ENCODE measurements around the gene IRX2. TPM values are rescaled to one million over a fixed set of nuclear protein-coding genes. Genes with fewer than 3 reads are reported as not detected.

Gene IRX2
- total RNA-seq, 4 donors from 2014 or later: not detected

GRCh38 chr5:2724831-2725230 is 26.6 kb downstream of the IRX2 start:
- no peak for DNase-seq
- 67 to 80% methylated on average over 3 to 5 of the region's 5 CpGs for WGBS, 2 donors (ENCODE audit: low coverage in 1 of 2)
- Histone ChIP-seq H3K36me3 (no peaks in the 10 kb centered on the region), H3K27me3 (peaks cover 8% of the 10 kb centered on the region), H3K4me3 (no peak overlapping the region), H3K9me3 (no peaks in the 10 kb centered on the region), H3K4me1 (no peaks in the 10 kb centered on the region), H3K27ac (no peak overlapping the region)
- TF ChIP-seq POLR2A (IDR thresholded peaks at IDR 0.05): no peak
- in situ Hi-C loops (cut with MboI; ENCODE audit: low pct_ligation_motif_present in 1 of 4, low pct_unique_long_range_greater_than_20kb in 1 of 4, low sequenced_read_pairs in 3 of 4) (no loop called here), intact Hi-C loops (cut with DNase I; ENCODE audit: low total_unique reads) (no loop called here)

DNA sequence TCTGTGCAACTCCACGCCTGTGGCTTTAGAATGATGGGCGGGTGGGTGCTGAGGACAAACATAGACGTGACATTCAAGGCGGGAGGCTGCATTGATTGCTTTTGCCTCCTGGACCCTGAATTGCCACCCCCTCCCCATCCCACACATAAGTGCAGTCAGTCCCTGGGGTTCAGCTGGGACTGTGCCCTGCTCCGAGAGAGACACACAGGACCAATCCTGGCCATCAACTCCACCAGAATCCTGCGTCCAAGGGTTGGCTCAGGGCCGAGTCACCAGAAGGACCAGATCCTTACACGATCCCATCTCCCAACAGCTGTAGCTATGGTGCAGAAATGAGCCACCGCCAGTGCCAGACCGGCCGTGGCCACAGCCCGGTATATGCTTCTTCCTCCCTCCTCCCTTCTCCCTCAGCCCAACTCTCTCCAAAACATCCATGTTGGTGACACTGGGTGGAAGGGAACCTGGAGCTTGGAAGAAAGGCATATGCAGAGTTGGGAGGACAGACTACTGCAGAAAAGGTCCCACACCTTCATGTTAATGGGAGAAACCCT is 27.4 kb downstream of the IRX2 start:
- intact Hi-C loops (cut with DNase I; ENCODE audit: low total_unique reads): no loop called here
- WGBS, 2 donors (ENCODE audit: low coverage in 1 of 2): 82% methylated on average over 12 of the region's 12 CpGs; no CpG with 5 or more reads in 1 of the 2 donors
- TF ChIP-seq EP300 (IDR thresholded peaks at IDR 0.05; ENCODE audit: low read depth): no peak
- no peak for TF ChIP-seq POLR2AphosphoS5 (IDR thresholded peaks at IDR 0.05)
- no peak for TF ChIP-seq CTCF (IDR thresholded peaks at IDR 0.05)
- TF ChIP-seq POLR2A (IDR thresholded peaks at IDR 0.05): no peak
- in situ Hi-C loops (cut with MboI; ENCODE audit: low pct_ligation_motif_present in 1 of 4, low pct_unique_long_range_greater_than_20kb in 1 of 4, low sequenced_read_pairs in 3 of 4): no loop called here
- Histone ChIP-seq H3K36me3 (no peaks in the 10 kb centered on the region), H3K27me3 (peaks cover 8% of the 10 kb centered on the region), H3K27ac (no peak overlapping the region), H3K4me3 (no peak overlapping the region), H3K9me3 (no peaks in the 10 kb centered on the region), H3K4me1 (no peaks in the 10 kb centered on the region)
- no peak for DNase-seq

- H3K9me3 ChIP-seq: no peaks in the 10 kb centered on the region
- H3K27me3 ChIP-seq: peaks cover 3% of the 10 kb centered on the region
- no peaks in the 10 kb centered on the region for H3K36me3 ChIP-seq
- 67 to 82% methylated on average over 2 to 7 of the region's 7 CpGs for WGBS, 2 donors (ENCODE audit: low coverage in 1 of 2)
- no peak overlapping the region for H3K4me3 ChIP-seq
- no peak for TF ChIP-seq POLR2AphosphoS5 (IDR thresholded peaks at IDR 0.05)
- in situ Hi-C loops (cut with MboI; ENCODE audit: low pct_ligation_motif_present in 1 of 4, low pct_unique_long_range_greater_than_20kb in 1 of 4, low sequenced_read_pairs in 3 of 4): no loop called here
- no peak for DNase-seq
- intact Hi-C loops (cut with DNase I; ENCODE audit: low total_unique reads): no loop called here
- no peaks in the 10 kb centered on the region for H3K4me1 ChIP-seq
- no peak overlapping the region for H3K27ac ChIP-seq
Observed at GRCh38 chr5:2722901-2723300, 28.6 kb downstream of the IRX2 start.

- no peak for TF ChIP-seq POLR2AphosphoS5 (IDR thresholded peaks at IDR 0.05)
- no peak for TF ChIP-seq EP300 (IDR thresholded peaks at IDR 0.05; ENCODE audit: low read depth)
- TF ChIP-seq POLR2A (IDR thresholded peaks at IDR 0.05): no peak
- no peak for TF ChIP-seq CTCF (IDR thresholded peaks at IDR 0.05)
- H3K4me1 ChIP-seq: no peaks in the 10 kb centered on the region
- intact Hi-C loops (cut with DNase I; ENCODE audit: low total_unique reads): no loop called here
- H3K27me3 ChIP-seq: peaks cover 3% of the 10 kb centered on the region
- H3K36me3 ChIP-seq: no peaks in the 10 kb centered on the region
- H3K4me3 ChIP-seq: no peak overlapping the region
- 61 to 67% methylated on average over 2 to 7 of the region's 7 CpGs for WGBS, 2 donors (ENCODE audit: low coverage in 1 of 2)
- no peak for DNase-seq
- H3K9me3 ChIP-seq: no peaks in the 10 kb centered on the region
- in situ Hi-C loops (cut with MboI; ENCODE audit: low pct_ligation_motif_present in 1 of 4, low pct_unique_long_range_greater_than_20kb in 1 of 4, low sequenced_read_pairs in 3 of 4): no loop called here
- H3K27ac ChIP-seq: no peak overlapping the region
Observed at GRCh38 chr5:2721385-2722138, 29.9 kb downstream of the IRX2 start.

DNA sequence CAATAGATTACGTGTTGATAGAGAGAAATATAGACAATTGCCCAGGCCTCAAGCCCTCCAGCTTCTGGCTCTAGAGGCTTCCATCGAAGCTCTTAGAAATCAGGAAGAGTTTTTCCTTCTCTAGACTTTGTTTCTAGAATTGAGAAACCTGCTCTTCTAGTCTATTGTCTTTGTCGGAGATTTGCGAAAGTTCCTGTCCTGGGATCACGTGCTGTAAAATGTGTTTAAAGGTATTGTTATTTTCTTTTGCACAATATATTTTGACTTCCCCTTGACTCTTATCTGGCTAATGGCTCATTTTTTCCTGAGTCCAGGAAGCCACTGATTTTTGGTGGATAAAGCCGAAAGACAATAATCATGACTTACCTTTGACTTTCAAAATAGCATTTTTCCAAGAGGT is 32.1 kb downstream of the IRX2 start:
- Histone ChIP-seq H3K4me3 (no peak overlapping the region), H3K9me3 (no peaks in the 10 kb centered on the region), H3K36me3 (no peaks in the 10 kb centered on the region), H3K4me1 (no peaks in the 10 kb centered on the region), H3K27me3 (peaks cover 3% of the 10 kb centered on the region), H3K27ac (no peak overlapping the region)
- no peak for DNase-seq
- in situ Hi-C loops (cut with MboI; ENCODE audit: low pct_ligation_motif_present in 1 of 4, low pct_unique_long_range_greater_than_20kb in 1 of 4, low sequenced_read_pairs in 3 of 4) (no loop called here), intact Hi-C loops (cut with DNase I; ENCODE audit: low total_unique reads) (no loop called here)
- WGBS, 2 donors (ENCODE audit: low coverage in 1 of 2): 69 to 81% methylated on average over 6 of the region's 6 CpGs
- TF ChIP-seq EP300 (IDR thresholded peaks at IDR 0.05; ENCODE audit: low read depth) (no peak), POLR2AphosphoS5 (IDR thresholded peaks at IDR 0.05) (no peak), CTCF (IDR thresholded peaks at IDR 0.05) (no peak), POLR2A (IDR thresholded peaks at IDR 0.05) (no peak)

Data from transverse colon (tissue), 4 donors.